Caki2 (cell line): ENCODE data around the gene TAF8. TPM values are rescaled to one million over a fixed set of nuclear protein-coding genes. Genes with fewer than 3 reads are reported as not detected.

Experiments used
- DNase-seq: peaks from one replicate; pipeline ENCODE4 v3.0.0-alpha.2; 2015; ENCODE audit warnings: low read depth
- in situ Hi-C: cut with HindIII; loops from 2 replicates; pipeline ENCODE4 v1.10.0; 2016; ENCODE audit warnings: low sequenced_read_pairs, low pct_unique_long_range_greater_than_20kb, mixed read lengths
- total RNA-seq: library from RNA; depleted of rRNA; stranded (reverse); fragments of >200 nt; shearing (Covaris generic); gene quantifications from 2 replicates; pipeline ENCODE4 v1.2.3, GENCODE V29; 2014; ENCODE audit warnings: low replicate concordance; rRNA removed

The TAF8 gene
- total RNA-seq, 1 experiment from 2014 or later, result 20.3 TPM

- peak; percentile 72 for DNase-seq
- in situ Hi-C loops, result no loop called here
Measured at GRCh38 chr6:42131531-42131930, 81.2 kb downstream of the TAF8 start.

GRCh38 chr6:42133926-42134325, 83.6 kb downstream of the TAF8 start:
- in situ Hi-C loops, result no loop called here
- no peak for DNase-seq

DNA sequence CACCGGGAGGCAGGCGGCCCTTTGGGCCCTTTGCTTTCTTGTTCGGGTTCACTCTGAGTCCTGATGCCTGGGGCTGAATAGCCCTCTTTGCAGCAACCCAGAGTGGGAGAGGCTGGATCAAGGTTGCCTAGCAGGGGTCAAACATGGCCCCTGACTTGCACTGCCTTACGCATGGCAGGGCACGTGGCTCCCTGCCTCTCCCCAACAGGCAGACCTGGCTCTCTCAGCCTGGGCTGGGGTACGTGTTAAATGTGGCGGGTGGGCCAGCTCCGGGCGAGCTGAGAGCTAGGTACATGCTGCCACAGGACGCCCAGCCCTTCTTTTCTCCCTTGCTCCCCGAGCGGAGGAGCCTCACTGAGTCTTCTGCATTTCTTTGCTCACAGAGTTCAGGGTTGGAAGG, 84.8 kb downstream of the TAF8 start:
- DNase-seq, result no peak

DNA sequence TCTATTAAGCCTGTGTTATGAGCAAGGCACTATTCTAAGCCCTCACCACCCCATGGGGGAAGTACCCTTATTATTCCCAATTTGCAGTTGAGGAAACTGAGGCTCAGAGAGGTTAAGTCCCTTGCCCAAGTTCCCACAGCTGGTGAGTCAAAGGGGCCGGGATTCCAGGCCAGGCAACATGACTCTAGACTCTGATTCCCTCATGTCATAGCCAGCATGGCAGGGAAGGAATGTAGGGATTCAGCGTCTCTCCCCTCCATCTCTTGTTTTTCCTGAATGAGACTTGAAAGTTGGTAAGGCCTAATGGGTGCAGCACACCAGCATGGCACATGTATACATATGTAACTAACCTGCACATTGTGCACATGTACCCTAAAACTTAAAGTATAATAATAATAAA, 85.4 kb downstream of the TAF8 start:
- no peak for DNase-seq
- in situ Hi-C loops, result no loop called here

More for the DNA sequence above, 84.8 kb downstream of the TAF8 start:
- in situ Hi-C loops, result no loop called here

- in situ Hi-C loops, result no loop called here
- peak; percentile 75 for DNase-seq
Measured at GRCh38 chr6:42136508-42137193, 86.3 kb downstream of the TAF8 start.

Other genes starting within 250 kb of the TAF8 start
- 1.6 and 3.1 TPM in 2 replicates for gene USP49, start 155.1 kb upstream of the TAF8 start, total RNA-seq
- gene MED20, start 129.4 kb upstream of the TAF8 start, total RNA-seq, result 24.5 and 37.1 TPM in 2 replicates
- gene BYSL, start 129.0 kb upstream of the TAF8 start, total RNA-seq, result 139 and 161 TPM in 2 replicates
- 209 and 278 TPM in 2 replicates for gene CCND3, start 108.7 kb upstream of the TAF8 start, total RNA-seq
- 1.6 and 7.2 TPM in 2 replicates for gene C6orf132, start 92.1 kb downstream of the TAF8 start, total RNA-seq
- gene GUCA1A, start 122.8 kb downstream of the TAF8 start, total RNA-seq, result not detected in 2 replicates
- not detected in 2 replicates for gene GUCA1B, start 144.4 kb downstream of the TAF8 start, total RNA-seq
- gene MRPS10, start 167.3 kb downstream of the TAF8 start, total RNA-seq, result 109 and 126 TPM in 2 replicates